HG02884 (cell line): ENCODE measurements around the gene GTF3A.
A peak's percentile ranks its signal among the peaks of the same experiment; 100 is the strongest.

Experiments
- ATAC-seq: cut with Tn5 transposase; IDR thresholded peaks from one replicate; pipeline ENCODE4 v1.9.1; 2021; ENCODE audit warnings: mild to moderate bottlenecking, moderate library complexity; ENCODE audit not compliant: unreplicated experiment

Gene GTF3A

DNA sequence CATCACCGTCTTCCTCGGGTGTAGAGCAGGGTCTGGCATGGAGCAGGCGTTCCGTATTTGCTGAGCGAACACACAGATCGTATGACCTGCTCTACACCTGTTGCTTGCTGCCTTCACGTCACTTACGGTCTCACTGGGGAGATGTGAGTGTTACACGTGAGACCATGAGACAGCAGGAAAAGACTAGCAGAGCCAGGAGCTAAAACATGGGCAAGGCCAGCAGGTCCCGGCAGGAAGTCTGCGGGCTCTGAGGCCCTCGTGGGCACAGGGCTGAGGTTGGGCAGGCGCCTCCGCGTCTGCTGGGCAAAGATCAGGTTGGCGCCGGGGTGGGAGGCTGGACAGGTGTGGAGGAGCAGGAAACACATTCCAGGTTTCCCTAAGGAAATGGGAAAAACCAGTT is 19.7 kb upstream of the GTF3A start:
- no peak for ATAC-seq

DNA sequence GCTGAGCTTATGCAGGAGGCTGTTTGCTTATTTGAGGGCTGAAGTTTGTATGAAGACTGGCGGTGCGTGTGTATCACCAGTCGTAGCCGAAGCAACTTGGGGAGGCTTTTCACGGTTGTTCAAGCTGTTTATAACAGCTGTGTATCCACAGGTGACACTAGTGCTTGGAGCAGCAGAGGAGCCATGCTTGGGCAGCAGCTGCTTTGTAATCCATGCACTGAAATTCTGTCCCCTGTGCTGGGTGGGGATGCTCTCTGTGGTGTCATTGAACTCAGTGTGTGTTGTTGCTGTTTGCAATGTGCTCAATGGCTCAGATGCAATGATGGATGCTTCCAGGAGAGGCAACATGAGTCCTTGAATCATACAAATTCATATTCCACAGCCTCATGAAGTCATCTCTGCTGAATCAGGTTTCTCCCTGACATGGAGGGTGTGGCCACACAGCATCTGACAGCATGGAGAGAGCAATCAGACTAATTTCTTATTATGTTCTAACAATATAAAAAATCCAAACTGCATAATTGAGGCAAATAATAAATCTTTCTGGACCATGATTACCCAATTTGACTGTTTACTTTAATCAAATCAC is 18.8 kb upstream of the GTF3A start:
- ATAC-seq, result no peak

- no peak for ATAC-seq
Measured at GRCh38 chr13:27406178-27406939, 18.1 kb upstream of the GTF3A start.

DNA sequence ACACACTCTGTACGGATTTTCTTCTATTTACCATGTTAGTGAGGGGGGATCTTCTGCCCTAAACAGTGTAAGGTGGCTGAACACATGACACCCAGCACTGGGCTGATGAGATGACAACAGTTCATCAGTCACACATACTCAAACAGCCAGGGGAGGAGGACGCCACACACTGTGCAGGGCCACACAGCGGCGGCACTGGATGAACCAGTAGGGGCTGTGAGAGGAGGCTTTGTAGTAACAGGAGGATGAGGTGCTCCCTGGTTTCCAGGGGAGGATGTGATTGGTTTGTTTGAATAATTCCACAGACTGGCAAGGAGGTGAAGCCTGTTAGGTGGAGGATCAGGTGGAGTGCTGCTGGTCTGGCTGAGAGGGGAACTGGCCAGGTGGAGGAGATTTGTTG is 16.3 kb upstream of the GTF3A start:
- no peak for ATAC-seq

DNA sequence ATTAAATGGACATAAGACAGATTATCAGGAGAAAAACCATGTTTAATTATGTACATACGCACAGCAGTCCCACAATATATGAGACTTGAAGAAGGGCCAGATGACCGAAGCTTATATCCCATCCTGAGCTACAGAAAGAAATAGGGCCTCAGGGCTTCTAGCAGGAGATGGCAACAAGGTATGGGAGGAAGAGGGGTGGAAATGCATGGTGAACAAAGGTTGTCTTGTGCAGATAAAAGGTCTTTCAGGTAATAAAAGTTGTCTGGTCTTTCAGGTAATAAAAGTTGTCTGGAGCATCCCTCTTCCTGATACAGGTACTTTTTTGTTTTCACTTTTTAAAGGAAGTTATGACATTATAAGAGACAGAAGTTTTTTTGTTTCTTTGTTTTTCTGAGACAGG is 15.4 kb upstream of the GTF3A start:
- no peak for ATAC-seq

DNA sequence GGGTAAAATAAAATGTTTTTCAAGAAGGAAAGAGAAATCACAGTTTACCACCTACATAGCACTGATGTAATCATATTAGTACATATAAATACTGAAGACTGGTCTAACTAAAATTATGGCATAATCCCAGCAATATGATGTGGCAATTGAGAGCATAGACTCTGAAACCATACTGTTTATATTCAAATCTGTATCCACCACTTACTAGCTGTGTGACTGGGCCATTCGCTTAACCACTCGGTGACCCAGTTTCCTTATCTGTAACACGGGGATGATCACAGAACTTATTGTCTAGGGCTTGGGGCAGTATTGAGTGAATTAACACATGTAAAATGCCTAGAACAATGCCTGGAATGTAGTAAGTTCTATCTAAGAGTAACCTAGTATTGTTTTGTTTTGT is 13.1 kb upstream of the GTF3A start:
- no peak for ATAC-seq

DNA sequence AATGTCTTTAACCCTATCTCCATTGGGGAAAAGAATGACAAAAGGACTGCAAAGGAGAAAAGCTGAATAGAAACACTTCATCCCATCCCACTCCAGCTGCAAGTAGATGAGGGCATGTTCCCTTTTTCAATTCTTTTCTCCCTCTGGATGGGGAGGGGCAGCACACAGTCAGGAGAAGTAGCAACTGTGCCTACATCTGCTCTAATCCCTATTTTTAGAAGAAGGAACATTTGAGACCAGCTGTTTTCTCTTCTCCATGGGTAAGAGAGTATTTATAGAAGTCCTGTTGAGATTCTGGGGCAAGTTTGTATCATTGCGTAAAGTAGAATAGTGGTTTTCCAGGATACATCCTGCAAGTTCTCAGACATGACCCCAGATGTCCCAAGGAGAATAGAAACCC is 9.3 kb upstream of the GTF3A start:
- no peak for ATAC-seq

DNA sequence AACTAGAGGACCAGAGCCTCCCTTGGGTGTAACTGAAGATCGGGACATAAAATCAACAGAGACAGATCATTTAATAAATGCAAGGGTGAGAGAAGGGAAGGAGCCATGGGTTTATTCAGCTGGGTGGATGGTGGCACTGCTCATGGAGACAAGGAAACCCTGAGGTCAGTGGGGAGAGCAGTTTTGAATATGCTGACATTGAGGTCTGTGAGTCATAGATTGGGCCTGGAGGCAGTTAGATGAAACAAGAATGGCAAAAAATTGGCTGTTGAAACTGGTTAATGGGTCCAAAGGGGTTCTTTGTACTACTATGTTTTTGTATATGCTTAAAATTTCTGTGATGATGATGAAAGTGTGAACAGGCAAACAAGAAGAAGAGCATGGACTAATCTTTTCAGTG is 5.1 kb upstream of the GTF3A start:
- ATAC-seq, result no peak

DNA sequence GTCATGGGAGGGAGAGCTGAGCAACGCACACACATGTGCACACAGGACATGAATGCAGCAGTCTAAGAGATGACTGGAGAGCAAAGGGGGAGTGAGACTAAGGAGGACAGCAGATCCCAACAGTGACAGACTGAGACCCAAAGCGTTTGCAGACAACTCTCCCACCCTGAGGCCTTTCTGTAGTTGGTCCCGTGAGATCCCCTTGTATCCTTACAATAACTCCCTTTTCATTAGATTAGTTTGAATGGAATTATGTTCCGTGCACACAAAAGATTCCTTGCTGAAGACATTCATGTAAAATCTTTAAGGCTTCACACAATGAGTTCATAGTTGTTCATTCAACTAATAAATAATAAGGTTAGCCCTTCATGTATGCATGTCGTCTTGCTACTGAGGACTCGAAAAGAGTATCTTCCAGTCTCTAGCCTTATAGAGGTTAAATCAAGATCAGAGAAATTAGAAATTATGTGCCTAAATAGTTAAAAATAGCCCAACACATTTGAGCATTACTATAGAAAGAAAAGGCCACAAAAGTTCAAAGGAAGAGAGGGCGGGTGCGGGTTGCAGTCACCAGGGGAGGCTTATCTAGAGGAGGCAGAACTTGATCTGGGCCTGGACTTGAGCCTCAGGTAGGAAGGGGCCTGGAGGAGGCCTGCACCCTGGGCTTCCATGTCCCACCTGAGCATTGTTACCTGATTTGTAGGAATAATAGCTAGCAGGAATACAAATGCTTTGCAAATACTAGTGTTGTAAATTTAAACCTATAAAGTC is 3.1 kb upstream of the GTF3A start:
- ATAC-seq, result no peak

- no peak for ATAC-seq
Measured at GRCh38 chr13:27423333-27423732, 1.1 kb upstream of the GTF3A start.

- ATAC-seq, result no peak
Measured at GRCh38 chr13:27425158-27425917, 919 bp downstream of the GTF3A start.

GRCh38 chr13:27425918-27426630 is 1.7 kb downstream of the GTF3A start:
- peak; percentile 52 for ATAC-seq

- ATAC-seq, result no peak
Measured at GRCh38 chr13:27427641-27428040, 3.2 kb downstream of the GTF3A start.

DNA sequence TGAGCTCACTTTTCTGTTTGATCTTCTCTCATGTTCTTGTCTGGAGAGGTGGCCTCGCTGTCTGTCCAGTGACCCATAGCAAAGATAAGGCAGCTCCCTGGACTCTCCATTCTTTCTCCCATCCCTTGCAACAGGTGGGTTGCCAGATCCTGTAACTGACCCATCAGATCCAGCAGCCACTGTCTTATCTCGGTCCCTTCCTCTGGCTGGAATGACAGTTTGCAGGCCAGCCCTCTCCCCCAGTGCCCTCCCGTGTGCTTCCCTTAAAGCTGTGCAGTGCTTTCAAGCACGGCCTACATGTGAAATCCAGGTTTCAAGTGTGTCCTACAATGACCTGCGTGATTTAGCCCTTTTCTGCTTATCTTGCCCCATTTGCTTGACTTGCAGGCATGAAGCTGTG is 3.7 kb downstream of the GTF3A start:
- ATAC-seq, result no peak

DNA sequence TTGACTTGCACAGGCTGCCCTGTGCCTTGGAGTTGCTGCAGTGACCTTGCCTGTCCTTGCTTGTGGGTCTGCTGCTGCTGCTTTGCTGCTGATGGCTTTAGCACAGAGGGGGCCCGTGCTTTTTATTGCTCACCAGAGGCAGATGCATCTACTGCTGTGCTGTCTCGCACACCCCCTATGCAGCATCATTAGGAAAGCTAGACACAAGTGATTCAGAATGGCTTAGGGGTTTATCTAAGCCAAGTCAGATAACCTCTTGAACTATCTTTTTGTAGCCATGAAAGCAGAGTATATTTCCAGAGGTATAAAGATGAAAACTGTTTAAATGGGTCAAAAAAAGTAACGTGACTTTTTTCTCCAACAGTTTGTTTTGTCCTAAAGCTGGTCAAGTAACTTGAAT is 7.8 kb downstream of the GTF3A start:
- no peak for ATAC-seq

DNA sequence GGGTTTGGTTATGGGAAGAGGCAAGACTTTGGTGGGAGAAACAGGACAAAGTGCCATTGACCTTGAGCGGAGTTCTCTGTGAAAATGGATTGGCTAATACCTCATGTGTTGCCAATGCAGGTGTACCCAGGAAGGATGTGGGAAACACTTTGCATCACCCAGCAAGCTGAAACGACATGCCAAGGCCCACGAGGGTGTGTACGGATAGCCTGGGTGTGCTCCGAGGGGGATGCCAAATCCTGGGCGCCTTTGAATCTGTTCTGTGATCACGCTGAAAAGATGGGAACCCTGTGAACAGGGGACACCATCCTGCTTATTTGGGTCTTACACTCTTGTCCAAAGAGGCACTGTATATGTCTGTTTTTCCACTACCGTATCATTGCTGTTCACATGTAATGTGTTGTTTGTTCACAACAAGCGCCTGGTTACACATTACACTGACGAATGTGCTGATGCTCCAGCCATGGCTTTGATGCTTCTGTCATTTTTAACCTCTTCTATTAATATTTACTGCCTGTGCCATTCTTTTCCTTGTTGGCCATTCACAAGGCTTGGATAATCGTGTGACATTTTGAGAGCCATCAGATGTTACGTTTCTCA is 8.3 kb downstream of the GTF3A start:
- no peak for ATAC-seq

- no peak for ATAC-seq
Measured at GRCh38 chr13:27437126-27437525, 12.7 kb downstream of the GTF3A start.

DNA sequence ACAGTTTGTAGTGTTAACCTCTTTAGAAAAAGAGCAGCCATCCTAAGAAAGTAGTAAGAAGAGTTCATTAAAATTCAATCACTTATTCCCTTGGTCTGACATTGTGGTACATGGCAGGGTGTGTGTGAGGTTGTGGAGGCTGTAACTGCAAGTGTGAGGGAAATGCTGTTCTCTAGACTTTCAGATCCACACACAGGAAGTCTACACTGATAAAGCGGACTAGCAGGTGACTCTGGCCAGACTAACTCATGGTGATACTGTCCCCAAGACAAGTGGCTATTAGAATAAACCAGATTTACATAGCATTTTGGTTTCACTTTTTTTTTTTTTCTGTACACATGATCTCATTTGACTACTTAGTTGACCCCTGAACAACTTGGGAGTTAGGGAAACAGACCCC is 16.0 kb downstream of the GTF3A start:
- no peak for ATAC-seq

DNA sequence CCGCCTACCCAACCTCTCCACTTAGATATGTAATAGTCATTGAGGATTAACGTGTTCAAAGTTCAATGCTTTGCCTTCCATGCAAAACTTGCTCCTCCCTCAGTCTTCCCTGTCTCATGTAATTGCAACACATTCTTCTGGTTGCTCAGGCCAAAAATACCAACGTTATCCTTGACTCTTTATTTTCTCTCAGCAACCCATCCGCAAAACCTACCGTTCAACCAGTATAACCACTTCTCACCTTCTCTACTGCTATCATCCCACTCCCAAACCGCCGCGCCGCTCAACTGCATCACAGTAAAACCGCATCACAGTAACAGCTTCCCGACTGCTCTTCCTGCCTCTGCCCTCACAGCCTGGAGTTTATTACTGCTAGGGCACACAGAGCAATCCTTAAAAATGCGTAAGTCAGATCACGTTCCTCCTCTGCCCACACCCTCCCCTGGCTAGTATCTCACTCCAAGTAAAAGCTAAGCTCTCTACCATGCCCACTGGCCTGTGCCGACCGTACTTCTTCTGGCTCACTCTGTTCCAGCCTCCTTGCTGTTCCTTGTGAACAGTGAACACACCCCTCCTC is 17.7 kb downstream of the GTF3A start:
- no peak for ATAC-seq

DNA sequence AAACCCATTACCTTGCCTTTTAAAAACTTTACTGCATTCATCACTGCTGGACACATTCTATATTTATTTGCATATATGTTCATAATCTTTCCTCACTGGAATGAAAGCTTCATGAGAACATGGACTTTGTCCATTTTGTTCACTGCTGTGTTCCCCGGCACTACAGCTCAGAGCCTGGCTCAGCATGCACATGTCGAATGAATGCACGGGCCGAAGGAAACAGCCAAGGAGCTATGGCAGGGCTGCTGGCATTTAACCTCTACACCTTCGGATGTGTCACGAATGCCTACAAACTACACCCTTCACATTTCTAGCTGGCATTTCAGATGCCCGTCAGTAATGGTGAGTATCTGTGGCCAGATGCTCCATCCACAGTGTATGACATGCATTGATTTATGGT is 18.4 kb downstream of the GTF3A start:
- no peak for ATAC-seq
